Measurements from ENCODE around the gene ENTHD1. TPM values are rescaled to one million over a fixed set of nuclear protein-coding genes. Genes with fewer than 3 reads are reported as not detected.
A peak's percentile ranks its signal among the peaks of the same experiment; 100 is the strongest.

Gene ENTHD1
- 1.5 and 1.9 TPM in 2 replicates for total RNA-seq (2013; cell fraction: nucleolus; rRNA removed)
- total RNA-seq (2014; rRNA removed) (0.11 and 0.23 TPM in 2 replicates), total RNA-seq (2014; rRNA removed; fragmentation: Illumina TruSeq; extraction: Trizol) (0.22 and 0.28 TPM in 2 replicates), total RNA-seq (2021) (0.15 and 0.21 TPM in 2 replicates), polyA plus RNA-seq (2011; rRNA removed) (0.52 and 0.73 TPM in 2 replicates), polyA plus RNA-seq (2014; fragmentation: Illumina TruSeq; extraction: Trizol) (0.13 and 0.49 TPM in 2 replicates), polyA plus RNA-seq (2014; fragmentation: Nextera tagmentation; extraction: Ambion mirVana) (under 1 TPM; 0.13 to 0.24 TPM), polyA plus RNA-seq (2014; rRNA removed) (0.09 TPM in 2 replicates), polyA plus RNA-seq (2016; fragmentation: Nextera tagmentation; extraction: Ambion mirVana) (under 1 TPM in 1 of 2 experiments, not detected in 1; 0.21 TPM), polyA minus RNA-seq (2011; rRNA and poly(A)+ RNA removed) (0.26 and 0.37 TPM in 2 replicates), Bru-seq, nascent RNA (percentile 35 among the genes with signal in this experiment), BruChase-seq, experiment 1, labeled RNA remaining after a 6-hour chase (percentile 37 among the genes with signal in this experiment), BruChase-seq, experiment 2, labeled RNA remaining after a 2-hour chase (percentile 32 among the genes with signal in this experiment)
- polyA plus RNA-seq (2011; ENCODE audit: low read depth), result not detected
- 0.13 and 0.16 TPM in 2 replicates for polyA plus RNA-seq (2011; cell fraction: cytosol; rRNA removed)
- 0.12 and 0.21 TPM in 2 replicates for polyA plus RNA-seq (2011; cell fraction: nucleus; rRNA removed)
- polyA plus RNA-seq (2012), result 0.08 TPM in 1 of 2 replicates, not detected in the other
- not detected in 2 replicates for polyA minus RNA-seq (2011; cell fraction: cytosol; rRNA and poly(A)+ RNA removed)
- polyA minus RNA-seq (2011; cell fraction: nucleus; rRNA and poly(A)+ RNA removed), result 0.36 and 0.77 TPM in 2 replicates
- long read RNA-seq, experiment 1, result 0 reads
- long read RNA-seq, experiment 2, partial matches to known transcripts, result 0 of 4 reads
- long read RNA-seq, experiment 2, other reads (novel, unspliced or antisense), result 4 of 4 reads

- FAIRE-seq (no peak), ATAC-seq (no peak), DNase-seq (ENCODE audit: low read depth, low spot score) (no peak)
- ChIA-PET POLR2A (no interaction called here), RAD21 (ENCODE audit: unreplicated experiment) (no interaction called here), SMC1A (ENCODE audit: uncharacterized antibody, unreplicated experiment) (interaction anchor here (2.0 kb wide), 1 partner anchor 39 kb away, joined by 5 read pairs; no protein-coding TSS in a partner anchor), CTCF (no interaction called here)
- in situ Hi-C loops (cut with MboI), result no loop called here
- no peak within 1 kb of the TSS for H3K4me2 ChIP-seq (ENCODE audit: control insufficient read depth, insufficient read depth)
- TF ChIP-seq RUNX3 (IDR thresholded peaks at IDR 0.05; ENCODE audit: low read length) (no peak), LARP7 (IDR thresholded peaks at IDR 0.05) (no peak), ASH2L (IDR thresholded peaks at IDR 0.05; ENCODE audit: borderline replicate concordance, low read depth) (no peak), POLR2A (IDR thresholded peaks at IDR 0.05; ENCODE audit: low read depth, low read length) (no peak), POLR2AphosphoS2 (IDR thresholded peaks at IDR 0.05; ENCODE audit: low read depth, low read length) (no peak), ATF7 (IDR thresholded peaks at IDR 0.05; ENCODE audit: low read depth) (no peak), SP1 (IDR thresholded peaks at IDR 0.05; ENCODE audit: low read depth, low read length) (no peak), ZNF622 (IDR thresholded peaks at IDR 0.05) (no peak), CBX5 (IDR thresholded peaks at IDR 0.05; ENCODE audit: low read depth) (no peak), RAD21 (IDR thresholded peaks at IDR 0.05; ENCODE audit: insufficient read depth, low read depth, low read length) (no peak), ATF2 (IDR thresholded peaks at IDR 0.05; ENCODE audit: low read length) (no peak), POU2F2 (IDR thresholded peaks at IDR 0.05; ENCODE audit: borderline replicate concordance, low read depth, low read length) (no peak), SMAD1 (IDR thresholded peaks at IDR 0.05; ENCODE audit: low read depth, partially characterized antibody) (no peak), SUZ12 (IDR thresholded peaks at IDR 0.05; ENCODE audit: unreplicated experiment) (no peak), ELK1 (IDR thresholded peaks at IDR 0.05; ENCODE audit: low read depth, low read length) (no peak), MLLT1 (IDR thresholded peaks at IDR 0.05) (no peak), WRNIP1 (IDR thresholded peaks at IDR 0.05; ENCODE audit: borderline replicate concordance, low read depth, low read length) (no peak), SMARCA5 (IDR thresholded peaks at IDR 0.05) (no peak)
- no peak within 1 kb of the TSS for H3K27ac ChIP-seq (ENCODE audit: control insufficient read depth, insufficient read depth)
- no peak within 1 kb of the TSS for H3K9ac ChIP-seq (ENCODE audit: control insufficient read depth, insufficient read depth, low read length)
- intact Hi-C loops (cut with micrococcal nuclease; ENCODE audit: unreplicated experiment), result no loop called here
- H3K9me3 ChIP-seq (replicated peaks; ENCODE audit: control insufficient read depth, insufficient read depth, low read length), result no peaks in the 10 kb centered on the region
- H3K27me3 ChIP-seq (replicated peaks in 1 of 2; ENCODE audit: control insufficient read depth in 2 of 2, insufficient read depth in 2 of 2, low read length in 1 of 2), result no peaks in the 10 kb centered on the region
- no peak within 1 kb of the TSS for H3K4me3 ChIP-seq
- BruUV-seq (replicated peaks), result no TSS peak
- H3K79me2 ChIP-seq (ENCODE audit: control insufficient read depth, insufficient read depth, low read length), result no peaks in the 10 kb centered on the region
- no peak within 1 kb of the TSS for H2AFZ ChIP-seq (ENCODE audit: control insufficient read depth, low read depth, low read length)
- no peaks in the 10 kb centered on the region for H4K20me1 ChIP-seq (ENCODE audit: control insufficient read depth, insufficient read depth)
- no peaks in the 10 kb centered on the region for H3K36me3 ChIP-seq (ENCODE audit: control insufficient read depth in 2 of 2, insufficient read depth in 2 of 2, low read length in 1 of 2)
- H3K4me1 ChIP-seq (ENCODE audit: control insufficient read depth, insufficient read depth, low read length), result peaks cover 13% of the 10 kb centered on the region
- 74% methylated on average over 20 of the region's 20 CpGs for WGBS (ENCODE audit: insufficient coverage, insufficient replicate concordance, low lambda C conversion rate, missing lambda C conversion rate)
Observed at GRCh38 chr22:39893526-39893925, at the start of gene ENTHD1. TSS of gene ENTHD1 (minus strand) at chr22:39893760. CDS start at chr22:39887748, 6,012 bp downstream.

All from GM12878 (cell line).